Measurements from ENCODE around the gene CALY.

The CALY gene

DNA sequence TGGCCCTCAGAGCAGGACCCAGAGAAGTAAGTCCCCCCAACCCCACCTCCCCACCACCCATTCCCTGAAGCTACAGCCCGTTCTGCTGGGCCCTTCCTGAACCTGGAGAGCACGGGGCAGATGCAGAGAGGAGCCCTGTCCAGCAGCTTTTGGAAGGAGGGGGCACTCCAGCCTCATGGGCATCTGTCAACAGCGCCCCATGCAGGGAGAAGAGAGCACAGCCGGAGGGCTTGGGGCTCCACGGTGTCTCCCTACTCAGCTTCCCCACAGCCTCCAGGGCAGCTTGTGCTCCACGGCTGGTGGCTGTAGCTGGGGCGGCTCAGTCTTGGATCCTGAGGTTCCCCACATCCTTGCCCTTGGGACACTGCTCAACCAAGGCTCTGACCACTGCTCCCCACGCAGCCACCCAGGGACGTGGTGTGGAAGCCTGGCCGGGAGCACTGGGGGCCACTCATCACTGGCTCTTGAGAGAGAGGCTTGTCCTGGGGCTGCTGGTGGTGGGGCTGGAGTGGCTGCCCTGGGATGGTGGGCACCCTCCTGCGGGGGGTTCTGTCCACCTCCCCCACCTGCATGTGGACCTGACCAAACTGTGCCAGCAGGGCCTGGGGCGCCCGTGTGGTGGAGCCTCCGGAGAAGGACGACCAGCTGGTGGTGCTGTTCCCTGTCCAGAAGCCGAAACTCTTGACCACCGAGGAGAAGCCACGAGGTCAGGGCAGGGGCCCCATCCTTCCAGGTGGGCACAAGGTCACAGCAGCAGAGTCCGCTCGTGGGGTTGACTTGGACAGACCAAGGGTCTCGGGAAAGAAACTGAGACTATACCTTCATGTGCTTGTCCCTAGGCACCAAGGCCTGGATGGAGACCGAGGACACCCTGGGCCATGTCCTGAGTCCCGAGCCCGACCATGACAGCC lies 15.0 kb upstream of the CALY start:
- no peak for DNase-seq (ENCODE audit: low read depth, low spot score)

DNA sequence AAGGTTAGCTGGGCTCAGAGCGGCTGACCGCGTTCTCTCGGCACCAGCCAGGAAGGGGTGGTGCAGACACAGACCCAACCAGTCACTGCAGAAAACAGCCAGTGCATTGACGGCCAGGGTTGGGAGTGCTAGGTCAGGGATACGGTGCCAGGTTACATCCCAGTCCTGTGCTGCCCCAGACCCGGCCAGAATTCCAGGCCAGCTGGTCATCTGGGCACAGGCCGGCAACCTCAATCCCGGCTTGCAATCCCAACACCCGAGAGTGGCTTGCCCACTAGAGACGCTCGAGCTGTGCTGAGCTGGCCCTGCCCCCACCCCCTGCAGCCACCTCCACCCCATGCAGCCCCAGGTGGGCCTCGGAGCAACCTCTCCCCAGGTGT lies 14.2 kb upstream of the CALY start:
- DNase-seq (ENCODE audit: low read depth, low spot score) = no peak

DNA sequence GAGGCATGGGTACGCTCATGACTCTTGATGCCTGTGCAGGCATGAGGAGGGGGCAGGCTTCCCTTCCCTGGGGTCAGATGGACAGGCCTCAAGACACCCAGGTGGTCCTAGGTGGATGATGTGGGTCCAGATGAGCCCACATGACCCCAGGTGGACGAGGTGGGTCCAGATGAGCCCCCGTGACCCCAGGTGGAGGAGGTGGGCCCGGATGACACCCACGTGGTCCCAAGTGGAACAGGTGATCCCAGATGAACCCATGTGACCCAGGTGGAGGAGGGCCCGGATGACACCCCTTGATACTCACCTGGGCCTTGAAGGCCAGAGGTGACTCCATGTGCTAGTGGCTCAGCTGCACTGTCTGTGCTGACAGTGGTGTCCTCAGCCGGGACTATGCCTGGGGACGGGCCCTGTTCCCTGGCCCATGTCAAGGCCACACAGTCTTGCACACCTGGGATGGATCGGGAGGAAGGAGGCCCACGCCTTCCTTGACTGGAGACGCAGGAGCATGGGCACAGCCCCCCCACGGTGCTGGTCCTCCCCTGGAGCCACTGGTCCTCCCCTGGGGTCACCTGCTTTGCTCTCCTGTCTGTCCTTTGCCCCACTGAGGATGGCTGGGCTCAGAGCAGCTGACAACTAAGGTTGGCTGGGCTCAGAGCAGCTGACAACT lies 13.7 kb upstream of the CALY start:
- no peak for DNase-seq (ENCODE audit: low read depth, low spot score)

DNA sequence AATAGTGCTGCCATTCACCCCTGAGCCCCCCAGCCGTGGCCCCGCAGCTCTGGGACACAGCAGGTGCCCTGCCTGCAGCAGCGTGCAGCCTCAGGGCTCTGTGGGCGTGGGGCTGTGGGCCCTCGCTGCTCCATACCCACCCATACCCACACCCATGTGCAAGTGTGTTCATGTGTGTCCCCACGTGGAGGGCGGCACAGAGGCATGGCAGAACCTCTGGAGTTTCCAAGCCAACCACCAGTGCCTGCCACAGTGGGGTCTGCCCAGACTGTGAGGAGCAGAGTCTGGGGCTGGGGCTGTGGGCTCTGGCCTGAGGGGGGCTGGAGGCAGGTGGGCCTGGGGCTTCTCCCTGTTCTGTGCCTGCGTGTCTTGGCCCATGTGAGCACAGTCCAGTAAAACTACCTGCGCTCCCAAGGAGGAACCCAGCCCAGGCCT lies 12.9 kb upstream of the CALY start:
- DNase-seq (ENCODE audit: low read depth, low spot score) = no peak

DNA sequence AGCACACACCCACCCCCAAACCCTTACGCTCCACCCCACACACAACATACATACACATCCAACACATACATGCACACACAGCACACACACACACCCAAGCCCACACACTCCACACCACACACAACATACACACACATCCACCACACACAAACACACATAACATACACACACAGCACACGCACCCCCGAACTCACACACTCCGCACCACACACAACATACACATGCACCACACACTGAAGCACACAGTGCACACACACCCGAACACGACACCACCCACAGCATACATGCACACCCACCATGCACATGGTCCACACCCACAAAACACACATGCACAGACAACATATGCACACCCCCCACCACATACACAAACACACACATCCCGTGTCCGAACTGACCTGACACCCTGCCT lies 12.5 kb upstream of the CALY start:
- DNase-seq (ENCODE audit: low read depth, low spot score) = no peak

DNA sequence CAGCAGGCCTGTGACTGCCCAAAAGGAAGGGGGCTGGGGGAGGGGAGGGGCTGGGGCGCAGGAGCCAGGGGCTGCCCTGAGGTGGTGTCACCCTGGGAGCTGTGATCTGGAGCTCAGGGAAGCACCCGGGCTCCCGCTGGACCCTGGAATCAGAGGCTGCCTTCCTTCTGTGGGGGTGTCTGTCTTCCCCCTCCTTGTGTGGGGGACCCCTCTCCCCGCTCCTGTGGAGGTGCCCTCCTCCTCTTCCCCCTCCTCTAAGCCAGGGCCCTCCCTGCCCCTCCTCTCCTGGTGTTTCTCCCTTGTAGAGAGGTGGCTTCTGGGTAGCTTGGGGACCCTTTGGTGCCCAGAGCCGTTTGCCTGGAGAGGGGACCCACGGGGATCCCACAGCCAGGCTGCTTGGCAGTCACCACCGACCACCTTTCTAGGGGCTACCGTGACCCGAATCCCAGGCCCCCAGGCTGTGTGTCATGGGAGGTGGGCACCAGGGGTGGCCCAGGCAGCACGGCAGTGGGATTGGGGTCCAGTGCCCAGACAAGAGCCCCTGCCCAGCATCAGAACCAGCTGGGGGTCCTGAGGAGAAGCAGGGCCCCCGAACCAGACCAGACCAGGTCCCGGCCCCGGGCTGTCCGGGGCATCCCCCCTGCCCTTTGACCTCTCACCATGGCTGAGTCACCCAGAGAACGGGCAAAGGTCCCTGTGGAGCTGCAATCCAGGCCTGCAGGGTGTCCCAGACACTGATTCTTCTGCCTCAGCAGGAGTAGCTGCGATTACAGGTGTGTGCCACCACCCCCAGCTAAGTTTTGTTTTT lies 11.2 kb upstream of the CALY start:
- DNase-seq (ENCODE audit: low read depth, low spot score) = no peak

DNA sequence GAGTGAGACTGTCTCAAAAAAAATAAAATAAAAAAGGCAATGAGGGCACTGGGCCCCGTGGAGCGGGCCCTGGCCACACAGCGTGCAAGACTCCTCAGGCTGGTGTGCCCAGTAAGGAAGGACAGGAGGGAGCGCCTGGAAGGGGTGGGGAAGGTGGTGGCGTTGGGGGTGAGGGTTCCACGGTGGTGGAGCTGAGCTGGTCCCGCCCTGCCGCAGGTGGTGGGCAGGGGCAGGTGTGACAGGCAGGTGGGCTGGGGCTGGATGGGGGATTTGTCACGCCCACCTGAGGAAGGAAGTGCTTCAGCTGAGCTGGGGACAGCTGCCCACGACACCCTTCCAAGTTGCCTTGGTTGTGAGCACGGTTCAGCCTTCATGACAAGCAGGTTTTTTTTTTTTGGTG lies 9.7 kb upstream of the CALY start:
- no peak for DNase-seq (ENCODE audit: low read depth, low spot score)

DNA sequence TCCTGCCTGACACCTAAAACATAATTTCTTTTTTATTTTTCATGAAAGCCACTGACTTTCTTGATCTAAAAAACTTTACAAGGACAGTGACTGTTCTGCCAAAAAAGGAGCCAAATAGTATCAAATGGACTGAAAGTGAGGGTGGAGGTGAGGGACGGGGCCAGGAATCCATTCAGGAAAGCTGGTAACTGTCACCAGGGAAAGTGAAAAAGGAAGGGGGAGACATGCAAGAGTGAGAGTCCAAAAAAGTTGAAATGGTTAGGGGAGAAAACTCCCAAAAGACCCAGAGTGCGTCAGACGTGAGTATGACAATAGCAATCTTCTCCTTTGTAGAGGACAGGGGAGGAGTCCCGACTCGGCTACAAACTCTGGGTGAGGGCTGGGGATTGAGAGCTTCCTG lies 7.5 kb upstream of the CALY start:
- no peak for DNase-seq (ENCODE audit: low read depth, low spot score)

DNA sequence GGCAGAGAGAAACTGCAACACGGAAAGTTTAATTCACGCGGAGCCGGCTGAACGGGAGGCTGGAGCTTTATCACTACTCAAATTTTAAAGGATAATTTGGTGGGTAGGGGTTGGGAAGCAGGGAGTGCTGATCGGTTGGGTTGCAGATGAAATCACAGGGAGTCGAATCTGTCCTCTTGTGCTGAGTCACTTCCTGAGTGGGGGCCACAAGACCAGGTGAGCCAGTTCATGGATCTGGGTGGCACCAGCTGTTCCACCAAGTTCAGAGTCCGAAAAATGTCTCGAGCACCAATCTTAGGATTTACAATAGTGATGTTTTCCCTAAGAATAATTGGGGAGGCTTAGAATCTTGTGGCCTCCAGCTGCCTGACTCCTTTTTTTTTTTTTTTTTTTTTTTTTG lies 6.9 kb upstream of the CALY start:
- DNase-seq (ENCODE audit: low read depth, low spot score) = no peak

DNA sequence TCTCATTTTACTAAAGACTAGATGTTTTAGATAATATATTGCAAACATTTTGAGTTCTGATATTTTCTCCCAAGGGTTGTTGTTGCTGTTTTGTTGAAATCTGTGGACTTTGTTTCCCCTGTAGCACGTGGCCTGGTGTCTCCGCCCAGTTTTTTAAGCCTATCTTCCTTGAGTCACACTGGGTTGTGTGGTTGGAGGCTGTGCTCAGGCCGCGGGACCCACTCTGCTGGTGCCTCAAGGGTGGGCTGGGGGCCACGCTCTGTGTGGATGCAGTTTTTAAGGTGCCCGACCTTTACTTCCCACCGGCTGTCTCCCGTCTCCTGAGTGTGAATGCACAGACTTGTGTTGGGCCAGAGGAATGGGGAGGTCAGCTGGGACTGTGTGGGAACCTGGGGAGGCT lies 6.2 kb upstream of the CALY start:
- no peak for DNase-seq (ENCODE audit: low read depth, low spot score)

DNA sequence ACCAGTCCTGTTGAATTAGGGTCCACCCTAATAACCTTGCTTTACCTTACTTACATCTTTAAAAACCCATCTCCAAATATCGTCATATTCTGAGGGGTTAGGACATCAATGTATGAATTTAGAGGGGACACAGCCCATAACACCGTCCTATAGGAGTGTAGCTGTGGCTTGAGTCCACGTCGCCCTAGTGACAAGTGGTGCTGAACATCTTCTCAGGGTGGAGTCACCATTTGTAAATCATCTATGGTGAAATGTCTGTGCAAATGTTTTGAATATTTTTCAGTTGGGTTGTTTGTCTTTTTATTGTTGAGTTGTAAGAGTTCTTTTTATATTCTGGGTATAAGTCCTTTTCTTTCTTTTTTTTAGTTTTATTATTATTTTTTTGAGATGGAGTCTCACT lies 5.3 kb upstream of the CALY start:
- no peak for DNase-seq (ENCODE audit: low read depth, low spot score)

DNA sequence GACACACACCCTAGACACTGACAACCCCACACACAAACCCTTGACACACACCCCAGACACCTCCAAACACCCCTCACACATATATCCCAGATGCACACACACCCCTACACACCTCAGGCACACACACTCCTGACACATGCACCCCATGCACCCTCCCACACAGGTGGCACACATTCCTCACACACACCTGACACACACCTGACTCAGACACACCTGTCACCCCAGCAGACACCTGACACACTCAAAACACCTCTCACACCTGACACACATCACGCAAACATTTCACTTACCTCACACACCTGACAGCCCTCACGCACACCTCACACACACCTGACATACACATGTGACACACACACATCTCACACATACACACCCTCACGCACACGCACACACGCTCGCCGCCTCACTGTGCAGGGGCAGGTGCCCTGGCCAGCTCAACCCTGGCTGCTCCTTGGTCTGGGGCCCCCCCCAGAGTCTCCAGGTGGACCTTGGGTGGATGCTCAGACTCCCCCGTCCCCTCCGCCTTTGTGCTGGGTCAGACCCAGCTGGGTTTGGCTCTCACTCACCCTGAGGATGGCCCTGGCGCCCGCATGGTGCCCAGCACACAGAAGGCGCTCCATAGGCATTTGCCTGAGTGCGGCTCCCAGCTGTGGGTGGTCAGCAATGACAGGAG lies 3.1 kb upstream of the CALY start:
- DNase-seq (ENCODE audit: low read depth, low spot score) = no peak

DNA sequence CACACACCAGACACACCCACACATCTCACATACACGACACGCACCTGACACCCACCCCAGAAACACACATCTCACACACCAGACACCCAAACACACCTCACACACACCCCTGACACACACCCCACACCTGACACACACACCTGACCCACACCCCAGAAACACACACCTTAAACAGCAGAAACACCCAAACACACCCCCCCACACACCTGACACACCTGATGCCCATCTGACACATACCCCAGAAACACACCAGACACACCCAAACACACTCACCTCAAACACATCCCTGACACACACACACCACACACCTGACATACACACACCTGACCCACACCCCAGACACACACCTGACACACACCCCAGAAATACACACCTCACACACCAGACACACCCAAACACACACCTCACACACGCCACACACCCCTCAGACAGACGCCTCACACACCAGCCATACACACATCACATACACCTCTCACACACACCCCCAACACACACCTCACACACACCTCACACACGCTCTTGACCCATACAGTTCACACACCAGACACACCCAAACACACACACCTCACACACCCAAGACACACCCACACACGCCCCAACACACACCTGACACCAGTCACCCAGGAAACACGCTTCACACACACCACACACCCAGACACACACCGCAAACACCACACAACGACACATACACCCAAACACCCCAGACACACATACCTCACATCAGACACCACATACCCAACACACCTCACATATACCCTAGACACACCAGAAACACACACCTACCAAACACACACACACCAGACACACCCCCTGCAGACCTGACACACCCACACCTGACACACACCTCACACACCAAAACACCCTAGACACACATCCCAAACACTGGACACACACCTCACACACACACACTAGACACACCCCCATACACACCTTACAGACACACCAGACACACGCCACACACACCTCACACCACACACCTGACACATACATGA lies 1.7 kb upstream of the CALY start:
- no peak for DNase-seq (ENCODE audit: low read depth, low spot score)

DNA sequence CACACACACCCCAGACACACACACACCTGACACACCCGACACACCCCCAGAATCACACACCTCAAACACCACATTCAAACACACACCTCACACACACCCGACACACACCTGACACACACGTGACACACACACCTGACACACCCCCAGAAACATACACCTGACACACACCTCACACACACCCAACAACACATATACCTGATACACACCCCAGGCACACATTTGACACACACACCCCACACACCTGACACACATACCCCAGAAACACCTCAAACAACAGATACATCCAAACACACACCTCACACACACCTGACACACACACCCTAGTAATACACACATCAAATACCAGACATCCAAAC lies 652 bp upstream of the CALY start:
- DNase-seq (ENCODE audit: low read depth, low spot score) = no peak

DNA sequence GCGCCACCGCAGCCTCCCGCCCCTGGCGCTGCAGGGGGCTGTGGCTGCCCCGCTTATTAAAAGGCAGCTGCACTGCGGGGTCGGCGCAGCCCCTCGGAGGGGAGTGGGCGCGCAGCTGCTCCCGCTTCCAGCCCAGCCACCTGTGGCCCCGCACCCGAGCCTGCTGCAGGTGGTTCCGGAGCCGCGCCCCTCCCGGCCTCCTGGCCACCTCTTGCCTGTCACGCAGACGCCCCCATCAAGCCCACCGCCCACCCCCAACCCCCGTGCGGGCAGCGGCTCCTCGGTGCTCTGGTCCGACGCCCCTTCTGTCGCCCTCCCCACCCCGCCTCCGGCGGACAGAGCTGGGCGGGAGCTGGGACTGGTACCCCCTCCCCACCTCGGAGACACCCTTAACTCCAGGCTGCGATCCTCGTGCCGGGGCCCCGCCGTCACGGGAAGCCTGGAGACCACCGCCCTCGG lies 549 bp downstream of the CALY start:
- no peak for DNase-seq (ENCODE audit: low read depth, low spot score)

DNA sequence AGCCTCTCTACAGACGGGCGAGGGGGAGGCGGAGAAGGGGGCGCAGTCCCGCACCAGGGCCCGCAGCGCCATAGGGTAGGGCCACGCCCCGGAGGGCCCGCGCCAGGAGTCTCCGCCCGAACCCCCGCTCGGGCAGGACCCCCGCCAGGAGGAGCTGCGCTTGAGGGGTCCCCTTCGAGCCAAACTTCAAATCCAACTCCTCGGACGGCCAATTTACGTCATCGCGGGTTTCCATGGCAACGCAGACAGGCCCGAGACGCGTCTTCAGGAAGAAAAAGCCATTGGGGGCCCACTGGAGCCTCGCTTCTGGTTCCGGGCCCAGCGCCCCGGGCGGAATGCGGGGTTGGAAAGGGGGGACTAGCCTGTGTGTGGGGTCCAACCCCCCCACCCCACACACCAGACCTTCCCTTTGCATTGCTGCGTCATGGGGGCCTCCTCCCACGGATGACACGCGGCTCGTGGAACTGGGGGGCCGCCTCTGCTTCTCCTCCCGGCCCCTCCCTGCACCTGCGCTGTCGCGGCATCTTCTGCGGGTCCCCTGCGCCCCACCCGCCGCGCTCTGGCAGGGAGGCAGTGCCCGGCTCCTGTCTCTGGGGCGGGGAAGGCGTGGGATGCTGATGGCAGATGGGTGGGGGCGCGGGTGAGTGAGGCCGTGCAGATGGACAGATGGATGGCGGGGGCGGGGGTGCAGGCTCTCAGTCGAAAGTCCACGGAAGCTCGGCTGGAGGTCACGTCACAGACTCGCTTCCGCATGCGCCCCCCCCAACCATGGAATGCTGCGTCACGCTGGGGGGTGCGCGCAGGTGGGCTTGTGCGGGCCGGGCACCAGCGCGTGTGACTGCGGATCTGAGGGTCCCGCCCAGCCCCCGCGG lies 1.2 kb downstream of the CALY start:
- no peak for DNase-seq (ENCODE audit: low read depth, low spot score)

DNA sequence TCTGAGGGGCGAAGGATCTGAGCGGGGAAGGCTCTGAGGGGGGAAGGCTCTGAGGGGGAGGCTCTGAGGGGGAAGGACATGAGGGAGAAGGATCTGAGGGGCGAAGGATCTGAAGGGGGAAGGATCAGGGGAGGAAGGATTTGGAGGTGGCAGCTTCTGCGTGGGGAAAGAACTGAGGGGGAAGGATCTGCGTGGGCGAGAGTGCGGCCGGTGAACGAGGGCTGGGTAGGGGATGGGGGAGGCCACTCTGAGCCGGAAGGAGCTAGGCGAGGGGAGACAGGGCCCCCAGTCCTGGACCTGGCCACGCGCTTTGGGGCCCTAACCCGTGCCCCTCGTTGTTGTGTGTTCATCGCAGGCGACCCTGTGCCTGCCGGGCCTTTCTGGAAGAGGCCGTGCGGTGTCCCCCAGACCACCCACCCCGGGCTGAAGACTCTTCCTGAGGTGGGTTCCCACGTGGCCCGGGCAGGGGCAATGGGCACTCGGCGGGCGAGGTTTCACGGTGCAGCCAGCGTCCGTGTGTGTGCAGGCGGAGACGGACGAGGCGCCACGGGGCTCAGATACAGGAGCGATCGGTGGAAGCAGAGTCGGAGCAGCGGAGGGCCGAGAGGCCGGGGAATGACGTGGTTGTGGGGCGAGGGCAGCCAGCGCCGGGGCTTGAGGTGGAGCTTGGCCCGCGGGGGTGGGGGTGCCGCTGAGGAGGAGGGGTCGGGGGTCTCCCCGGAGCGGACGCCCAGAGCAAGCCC lies 2.0 kb downstream of the CALY start:
- no peak for DNase-seq (ENCODE audit: low read depth, low spot score)

DNA sequence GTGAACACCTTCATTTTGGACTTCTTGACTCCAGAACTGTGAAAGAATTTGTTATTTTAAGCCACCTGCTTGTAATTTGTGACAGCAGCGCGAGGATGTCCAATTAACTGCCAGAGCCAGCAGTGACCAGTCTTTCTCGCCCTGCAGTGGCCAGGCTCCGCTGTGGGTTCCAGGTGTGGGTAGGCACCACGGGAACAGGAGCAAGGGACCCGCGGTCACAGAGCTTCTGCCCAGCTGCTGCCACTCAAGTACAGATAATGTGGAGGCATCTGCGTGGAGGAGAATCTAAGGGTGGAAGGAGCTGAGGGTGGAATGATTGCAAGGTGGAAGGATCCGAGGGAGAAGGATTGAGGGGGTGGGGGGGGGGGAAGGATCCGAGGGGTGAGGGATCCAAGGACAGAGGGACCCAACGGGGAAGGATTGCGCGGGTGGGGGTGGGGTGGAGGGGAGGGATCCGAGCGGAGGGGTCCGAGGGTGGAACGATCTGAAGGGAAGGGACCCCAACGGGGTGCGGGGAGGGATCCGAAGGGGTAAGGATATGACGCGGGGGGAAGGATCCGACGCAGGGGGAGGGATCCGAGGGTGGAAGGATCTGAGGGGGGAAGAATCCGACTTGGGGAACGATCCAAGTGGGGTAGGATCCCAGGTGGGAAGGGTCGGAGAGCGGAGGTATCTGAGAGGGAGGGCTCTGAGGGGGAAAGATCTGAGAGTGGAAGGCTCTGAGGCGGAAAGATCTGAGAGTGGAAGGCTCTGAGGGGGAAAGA lies 3.6 kb downstream of the CALY start:
- no peak for DNase-seq (ENCODE audit: low read depth, low spot score)
